Measurements from ENCODE around the gene PRKCH. TPM values are rescaled to one million over a fixed set of nuclear protein-coding genes. Genes with fewer than 3 reads are reported as not detected.

Gene PRKCH
- total and polyA plus RNA-seq, 2 of the 13 experiments (the other 11 are each of a cell fraction or from before 2014, with no cell fraction given) = 0.48 to 1.3 TPM

DNA sequence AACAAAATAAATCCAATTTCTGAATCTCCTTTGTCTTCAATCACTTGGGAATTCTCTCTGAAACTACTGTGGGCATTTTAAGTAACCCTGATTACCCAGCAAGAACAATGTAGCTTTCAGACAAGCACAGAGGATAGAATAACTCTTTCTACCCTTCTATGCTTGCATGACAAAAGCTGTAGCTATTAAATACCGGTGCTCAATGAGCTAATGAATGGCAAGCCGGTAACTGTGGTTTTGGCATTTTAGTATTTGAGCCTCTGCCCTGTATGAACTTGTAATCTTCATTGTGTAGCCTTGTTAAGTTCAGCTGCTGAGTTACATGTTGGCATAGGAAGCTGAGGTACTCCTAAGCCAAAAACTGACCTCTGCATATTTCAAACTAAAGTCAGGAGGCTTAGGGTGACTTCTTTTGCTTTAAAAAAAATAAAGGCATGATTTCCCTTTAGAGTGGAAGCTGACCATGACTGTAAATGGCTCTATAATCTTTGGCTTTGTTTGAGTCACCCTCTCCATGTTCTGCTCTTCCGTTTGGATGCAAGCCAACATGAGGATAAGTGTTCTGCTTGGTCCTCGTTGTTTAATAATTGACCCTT, 202.9 kb downstream of the PRKCH start (continued):
- TF ChIP-seq ZNF143 (CRISPR knock-in tag; IDR thresholded peaks at IDR 0.05) (no peak), SETDB1 (CRISPR knock-in tag; IDR thresholded peaks at IDR 0.05; ENCODE audit: borderline replicate concordance) (no peak), GATAD1 (CRISPR knock-in tag; IDR thresholded peaks at IDR 0.05) (no peak), ZNF256 (CRISPR knock-in tag; conservative IDR thresholded peaks at IDR 0.05) (no peak), ZNF598 (CRISPR knock-in tag; IDR thresholded peaks at IDR 0.05; ENCODE audit: borderline replicate concordance) (no peak), SOX6 (IDR thresholded peaks at IDR 0.05) (no peak), SOX6 (CRISPR knock-in tag; IDR thresholded peaks at IDR 0.05) (peak; percentile 41; the same call in 1 of the 2 replicates), ZSCAN12 (CRISPR knock-in tag; IDR thresholded peaks at IDR 0.05) (no peak), PRPF4 (IDR thresholded peaks at IDR 0.05; ENCODE audit: low read depth, low read length, poor library complexity, severe bottlenecking) (no peak), ZNF788 (CRISPR knock-in tag; IDR thresholded peaks at IDR 0.05; ENCODE audit: borderline replicate concordance) (no peak), RXRB (CRISPR knock-in tag; IDR thresholded peaks at IDR 0.05; ENCODE audit: borderline replicate concordance) (no peak; the same call in 1 of the 2 replicates), ZNF24 (IDR thresholded peaks at IDR 0.05) (no peak), PPARG (CRISPR knock-in tag; conservative IDR thresholded peaks at IDR 0.05) (0 out of 2 replicates have a peak, but pooled peaks have one; percentile 28), ISX (CRISPR knock-in tag; conservative IDR thresholded peaks at IDR 0.05) (no peak), JARID2 (CRISPR knock-in tag; IDR thresholded peaks at IDR 0.05; ENCODE audit: insufficient replicate concordance) (no peak), ZNF660 (CRISPR knock-in tag; IDR thresholded peaks at IDR 0.05; ENCODE audit: borderline replicate concordance, low read depth) (no peak)
- TF ChIP-seq, protein P1, sequence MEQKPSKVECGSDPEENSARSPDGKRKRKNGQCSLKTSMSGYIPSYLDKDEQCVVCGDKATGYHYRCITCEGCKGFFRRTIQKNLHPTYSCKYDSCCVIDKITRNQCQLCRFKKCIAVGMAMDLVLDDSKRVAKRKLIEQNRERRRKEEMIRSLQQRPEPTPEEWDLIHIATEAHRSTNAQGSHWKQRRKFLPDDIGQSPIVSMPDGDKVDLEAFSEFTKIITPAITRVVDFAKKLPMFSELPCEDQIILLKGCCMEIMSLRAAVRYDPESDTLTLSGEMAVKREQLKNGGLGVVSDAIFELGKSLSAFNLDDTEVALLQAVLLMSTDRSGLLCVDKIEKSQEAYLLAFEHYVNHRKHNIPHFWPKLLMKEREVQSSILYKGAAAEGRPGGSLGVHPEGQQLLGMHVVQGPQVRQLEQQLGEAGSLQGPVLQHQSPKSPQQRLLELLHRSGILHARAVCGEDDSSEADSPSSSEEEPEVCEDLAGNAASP (CRISPR knock-in tag; IDR thresholded peaks at IDR 0.05; ENCODE audit: borderline replicate concordance) = peak; percentile 30; the same call in 1 of the 2 replicates
- TF ChIP-seq, protein P2, sequence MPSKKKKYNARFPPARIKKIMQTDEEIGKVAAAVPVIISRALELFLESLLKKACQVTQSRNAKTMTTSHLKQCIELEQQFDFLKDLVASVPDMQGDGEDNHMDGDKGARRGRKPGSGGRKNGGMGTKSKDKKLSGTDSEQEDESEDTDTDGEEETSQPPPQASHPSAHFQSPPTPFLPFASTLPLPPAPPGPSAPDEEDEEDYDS (CRISPR knock-in tag; IDR thresholded peaks at IDR 0.05) = no peak
- TF ChIP-seq, protein P3, sequence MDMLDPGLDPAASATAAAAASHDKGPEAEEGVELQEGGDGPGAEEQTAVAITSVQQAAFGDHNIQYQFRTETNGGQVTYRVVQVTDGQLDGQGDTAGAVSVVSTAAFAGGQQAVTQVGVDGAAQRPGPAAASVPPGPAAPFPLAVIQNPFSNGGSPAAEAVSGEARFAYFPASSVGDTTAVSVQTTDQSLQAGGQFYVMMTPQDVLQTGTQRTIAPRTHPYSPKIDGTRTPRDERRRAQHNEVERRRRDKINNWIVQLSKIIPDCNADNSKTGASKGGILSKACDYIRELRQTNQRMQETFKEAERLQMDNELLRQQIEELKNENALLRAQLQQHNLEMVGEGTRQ (IDR thresholded peaks at IDR 0.05; ENCODE audit: low read depth, low read length) = no peak
- TF ChIP-seq, protein P3 (CRISPR knock-in tag; IDR thresholded peaks at IDR 0.05; ENCODE audit: borderline replicate concordance) = no peak
- TF ChIP-seq, protein P4, sequence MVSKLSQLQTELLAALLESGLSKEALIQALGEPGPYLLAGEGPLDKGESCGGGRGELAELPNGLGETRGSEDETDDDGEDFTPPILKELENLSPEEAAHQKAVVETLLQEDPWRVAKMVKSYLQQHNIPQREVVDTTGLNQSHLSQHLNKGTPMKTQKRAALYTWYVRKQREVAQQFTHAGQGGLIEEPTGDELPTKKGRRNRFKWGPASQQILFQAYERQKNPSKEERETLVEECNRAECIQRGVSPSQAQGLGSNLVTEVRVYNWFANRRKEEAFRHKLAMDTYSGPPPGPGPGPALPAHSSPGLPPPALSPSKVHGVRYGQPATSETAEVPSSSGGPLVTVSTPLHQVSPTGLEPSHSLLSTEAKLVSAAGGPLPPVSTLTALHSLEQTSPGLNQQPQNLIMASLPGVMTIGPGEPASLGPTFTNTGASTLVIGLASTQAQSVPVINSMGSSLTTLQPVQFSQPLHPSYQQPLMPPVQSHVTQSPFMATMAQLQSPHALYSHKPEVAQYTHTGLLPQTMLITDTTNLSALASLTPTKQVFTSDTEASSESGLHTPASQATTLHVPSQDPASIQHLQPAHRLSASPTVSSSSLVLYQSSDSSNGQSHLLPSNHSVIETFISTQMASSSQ (IDR thresholded peaks at IDR 0.05; ENCODE audit: low read depth) = peak; percentile 65
- TF ChIP-seq, protein P4 (CRISPR knock-in tag; IDR thresholded peaks at IDR 0.05; ENCODE audit: borderline replicate concordance) = peak; percentile 74; the same call in 1 of the 2 replicates
